GM19455 (cell line): ENCODE results near the gene DUSP9.
"Not testable (repeated sequence)": the region's sequence is repeated elsewhere in the genome, so short reads cannot be mapped to it uniquely, and the experiment has no call there.

Experiments used
- ATAC-seq: cut with Tn5 transposase; IDR thresholded peaks from one replicate; pipeline ENCODE4 v1.9.1; 2021; ENCODE audit not compliant: unreplicated experiment

Gene DUSP9

GRCh38 chrX:153670748-153671588 is 24.0 kb downstream of the DUSP9 start:
- no peak for ATAC-seq

- no peak for ATAC-seq
Observed at GRCh38 chrX:153671589-153672530, 24.9 kb downstream of the DUSP9 start.

- no peak for ATAC-seq
Observed at GRCh38 chrX:153672531-153673427, 25.8 kb downstream of the DUSP9 start.

DNA sequence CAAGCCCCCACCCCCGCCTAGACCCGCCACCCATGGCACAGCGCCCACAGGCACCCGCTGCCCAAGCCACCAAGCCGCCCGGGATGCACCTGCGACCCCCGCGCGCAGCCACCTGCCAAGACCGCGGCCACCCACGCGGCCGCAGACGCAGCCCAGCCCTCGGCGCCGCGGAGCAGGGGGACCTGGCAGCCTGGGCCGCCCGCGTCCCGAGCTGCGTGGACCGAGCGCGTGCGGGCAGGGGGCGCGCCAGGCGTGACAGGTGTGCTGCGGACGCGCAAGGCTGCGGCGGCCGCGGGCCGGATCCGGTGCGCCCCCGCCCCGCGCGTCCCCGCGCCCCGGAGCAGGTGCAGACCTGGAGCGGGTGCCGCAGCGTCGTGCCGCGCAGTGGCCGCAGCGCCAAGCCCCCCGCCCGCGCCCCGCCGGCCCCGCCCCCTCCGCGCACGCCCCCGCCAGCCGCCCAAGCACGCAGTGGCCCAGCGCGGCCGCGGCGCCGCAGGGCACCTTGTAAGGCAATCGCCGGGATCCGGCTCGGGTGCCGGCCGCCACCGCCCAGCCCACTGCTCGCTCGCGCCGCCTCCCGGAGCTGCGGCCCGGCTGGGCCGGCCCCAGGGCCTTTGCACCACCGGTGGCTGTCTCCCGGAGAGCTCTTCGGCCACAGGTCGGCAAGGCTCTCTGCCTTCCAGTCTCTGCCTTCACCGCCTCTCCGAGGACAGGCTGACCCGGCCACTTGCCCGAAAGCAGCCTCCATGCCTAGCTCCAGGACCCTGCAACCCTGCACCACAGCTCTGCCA is 26.6 kb downstream of the DUSP9 start, which contains the start of gene PNCK:
Gene PNCK (minus strand): TSS at position 386 of the 791 bp plus-strand sequence. CDS start 737 bp downstream, outside the sequence.
- no peak for ATAC-seq

DNA sequence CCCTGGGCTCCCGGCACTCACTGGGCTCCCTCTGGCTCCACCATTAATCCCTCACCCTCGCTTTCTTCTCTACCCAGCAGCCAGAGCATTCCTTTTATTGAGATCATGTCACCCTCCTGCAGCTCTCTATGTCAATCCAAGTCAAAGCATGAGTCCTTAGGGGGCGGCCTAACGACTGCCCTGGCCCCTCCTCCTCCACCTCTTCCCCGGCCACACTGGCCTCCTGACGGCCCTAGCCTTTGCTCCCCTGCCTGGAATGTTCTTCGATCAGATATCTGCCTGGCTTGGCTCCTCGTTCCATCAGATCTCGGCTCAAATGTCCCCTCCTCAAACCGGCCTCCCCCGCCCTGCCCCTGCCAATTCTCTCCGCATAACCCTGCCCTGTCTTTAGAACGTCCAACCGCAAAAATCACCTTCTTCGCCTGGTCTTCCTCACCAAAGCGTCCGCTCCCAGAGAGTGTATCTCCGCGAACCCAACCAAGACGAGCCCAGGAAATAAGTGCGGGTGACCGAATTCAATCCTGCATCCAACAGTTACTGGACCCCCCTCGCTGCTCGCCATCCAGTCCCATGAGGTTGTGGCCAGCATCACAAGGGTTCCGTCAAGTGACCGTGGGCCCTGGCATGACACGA is 27.3 kb downstream of the DUSP9 start:
- ATAC-seq = no peak

DNA sequence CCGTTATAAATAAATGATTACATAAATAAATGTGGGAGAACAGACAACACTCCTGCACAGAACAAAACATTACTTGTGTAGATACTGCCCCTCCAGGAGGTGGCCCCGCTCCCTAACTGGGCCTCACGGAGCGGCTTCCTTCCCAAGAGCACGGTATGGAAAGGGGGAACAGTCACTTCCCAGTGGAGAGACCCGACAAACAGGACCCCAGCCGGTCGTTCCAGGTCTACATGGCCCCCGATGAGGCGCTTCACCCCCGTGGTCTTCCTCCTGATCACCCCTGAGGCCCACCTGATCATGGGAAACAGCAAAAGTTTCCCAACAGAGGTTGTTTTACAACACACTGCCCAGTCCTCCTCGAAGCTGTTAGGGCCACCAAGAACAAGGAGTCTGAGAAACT is 34.2 kb downstream of the DUSP9 start:
- ATAC-seq = no peak

- not testable (repeated sequence) for ATAC-seq
Observed at GRCh38 chrX:153683486-153683885, 36.5 kb downstream of the DUSP9 start.

GRCh38 chrX:153684467-153685155 is 37.6 kb downstream of the DUSP9 start:
- ATAC-seq = no peak

DNA sequence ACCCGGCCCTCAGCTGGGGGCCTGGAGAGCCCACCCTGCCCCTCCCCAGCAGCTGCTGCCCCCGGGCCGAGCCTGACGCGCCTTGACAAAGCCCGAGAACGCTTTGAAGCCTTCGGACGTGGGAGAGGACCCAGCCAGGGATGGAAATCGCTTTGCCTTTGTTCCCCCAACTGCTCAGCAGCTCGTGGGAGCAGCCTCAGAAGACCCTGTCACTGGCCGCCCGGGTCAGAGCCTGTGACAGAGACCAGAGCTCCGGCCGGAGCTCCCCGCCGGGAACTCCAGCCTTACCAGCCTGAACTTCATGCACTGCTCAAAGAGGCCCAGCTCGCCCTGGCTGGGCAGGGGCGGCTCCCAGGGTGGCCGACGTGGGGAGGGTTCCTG is 38.1 kb downstream of the DUSP9 start:
- ATAC-seq = no peak

DNA sequence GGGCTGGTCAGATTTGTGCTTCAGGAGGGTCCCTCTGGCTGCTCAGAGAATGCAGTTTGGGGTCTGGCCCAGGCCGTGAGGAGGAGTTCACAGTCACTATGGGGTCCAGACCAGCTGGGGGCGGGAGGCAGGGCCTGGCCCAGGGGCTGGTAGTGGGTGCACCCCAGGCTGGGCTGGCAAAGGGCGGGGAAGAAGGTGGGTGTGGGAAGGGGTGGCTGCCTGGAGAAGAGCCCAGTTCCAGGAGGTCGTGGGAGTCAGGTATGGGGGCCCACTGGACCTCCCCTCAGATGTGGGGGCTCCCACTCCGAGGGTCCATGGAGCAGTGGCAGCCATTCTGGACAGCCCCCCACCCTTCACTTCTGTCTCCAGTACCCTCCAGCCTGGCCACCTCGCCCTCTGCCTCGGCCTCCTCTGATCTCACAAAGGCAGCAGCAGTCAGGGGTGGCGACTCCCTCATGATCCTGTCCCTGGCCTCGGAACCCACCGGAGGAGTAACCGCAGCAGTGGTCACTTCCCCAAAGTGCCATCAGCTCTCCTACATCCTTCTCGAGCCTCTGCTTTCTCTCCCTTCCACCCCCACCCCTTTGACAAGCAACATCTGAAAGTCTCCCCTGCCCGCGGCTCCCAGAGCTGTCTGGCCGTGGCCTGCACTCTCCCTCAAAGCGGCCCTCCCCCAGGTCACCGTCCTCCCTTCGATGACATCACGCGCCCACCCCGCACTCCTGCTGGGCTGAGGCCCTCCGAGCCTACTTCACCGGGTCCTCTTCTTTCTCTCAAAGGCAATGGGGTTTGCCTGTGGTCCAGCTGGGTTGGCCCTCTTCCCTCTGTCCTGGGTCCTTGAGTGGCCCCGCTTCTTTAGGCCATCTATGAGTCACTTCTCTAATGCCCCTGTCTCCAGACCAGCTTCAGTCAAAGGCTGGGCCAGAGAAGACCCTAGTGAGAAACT is 39.0 kb downstream of the DUSP9 start:
- no peak for ATAC-seq

GRCh38 chrX:153686711-153687110 is 39.7 kb downstream of the DUSP9 start:
- no peak for ATAC-seq

- no peak for ATAC-seq
Observed at GRCh38 chrX:153687121-153688039, 40.4 kb downstream of the DUSP9 start, which contains the start of gene SLC6A8. Gene SLC6A8 (plus strand): TSS chrX:153687926. CDS start chrX:153688575, 649 bp downstream.

GRCh38 chrX:153688071-153688470 is 41.1 kb downstream of the DUSP9 start:
- no peak for ATAC-seq

GRCh38 chrX:153688506-153688905 is 41.5 kb downstream of the DUSP9 start:
- no peak for ATAC-seq

DNA sequence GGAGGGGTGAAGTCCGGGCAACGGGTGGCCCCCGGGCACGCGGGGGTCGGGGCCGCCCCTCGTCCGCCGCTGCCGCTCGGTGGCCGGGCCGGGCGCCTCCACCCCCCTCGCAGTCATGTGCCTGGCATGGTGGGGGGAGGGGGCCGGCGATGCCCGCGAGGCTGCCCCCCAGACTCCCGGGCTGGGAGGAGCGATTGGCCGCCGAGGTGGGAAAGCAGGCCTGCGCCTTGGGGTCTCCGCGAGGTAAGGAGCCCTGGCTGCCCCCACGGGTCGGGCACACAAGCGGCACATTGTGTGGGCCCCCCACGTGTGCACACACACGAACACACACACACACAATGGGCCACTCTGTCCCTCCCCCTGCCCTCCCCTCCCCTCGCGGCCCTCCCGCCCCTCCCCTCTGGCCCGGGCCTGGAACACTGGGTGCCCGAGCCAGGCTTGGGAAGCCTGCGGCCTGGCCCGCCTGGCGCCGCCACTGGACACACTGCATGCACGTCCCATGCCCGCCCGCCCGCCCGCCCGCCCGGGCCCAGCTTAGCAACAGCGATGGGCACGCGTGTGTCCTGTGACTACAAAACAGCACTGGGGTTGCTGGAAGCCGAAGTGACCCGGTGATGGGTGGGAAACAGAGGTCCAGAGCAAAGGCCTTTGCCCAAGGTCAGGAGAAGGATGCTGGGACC is 42.0 kb downstream of the DUSP9 start:
- no peak for ATAC-seq
